HepG2 (cell line): Measurements from ENCODE around the gene HES3. TPM values are rescaled to one million over a fixed set of nuclear protein-coding genes. Genes with fewer than 3 reads are reported as not detected.

ENCODE experiments used
- CBX1 ChIP-seq: IDR thresholded peaks from one replicate; pipeline ENCODE4 v1.6.1; 2016; ENCODE audit warnings: antibody characterized with exemption, low read depth
- HOXA3 ChIP-seq: sonication (generic); formaldehyde crosslinking; IDR thresholded peaks from 2 replicates; pipeline ENCODE4 v1.5.0; 2020; ENCODE audit warnings: missing genetic modification reagents
- KAT2B ChIP-seq: fragments of 150-350 bp; IDR thresholded peaks from 2 replicates; pipeline ENCODE4 v1.6.1; 2014; ENCODE audit warnings: low read depth, low read length, borderline replicate concordance
- KDM5A ChIP-seq: fragments of 200-600 bp; sonication (generic); IDR thresholded peaks from 2 replicates; pipeline ENCODE4 v1.7.0; 2018; ENCODE audit warnings: antibody characterized with exemption, mild to moderate bottlenecking, low read length, borderline replicate concordance
- MAX ChIP-seq: IDR thresholded peaks from 2 replicates; pipeline ENCODE4 v1.6.1; 2012; ENCODE audit warnings: inconsistent platforms
- MAZ ChIP-seq, 2 experiments: sonication (generic) in 1 of 2; formaldehyde crosslinking in 1 of 2; IDR thresholded peaks; 2 replicates each; pipeline versions ENCODE4 v1.5.0 to v1.6.1; 2012 to 2020; ENCODE audit warnings: low read depth in 2 of 2, mild to moderate bottlenecking in 2 of 2, borderline replicate concordance in 1 of 2, improper control_type of control experiment in 1 of 2, low read length in 1 of 2, missing genetic modification reagents in 1 of 2, moderate library complexity in 1 of 2
- MED8 ChIP-seq: sonication (generic); formaldehyde crosslinking; IDR thresholded peaks from 2 replicates; pipeline ENCODE4 v1.8.1; 2023; ENCODE audit warnings: mild to moderate bottlenecking, missing genetic modification reagents; ENCODE audit not compliant: insufficient replicate concordance
- PAXIP1 ChIP-seq: sonication (generic); formaldehyde crosslinking; conservative IDR thresholded peaks from 2 replicates; pipeline ENCODE4 v1.4.0; 2020; ENCODE audit warnings: mild to moderate bottlenecking, missing genetic modification reagents, moderate library complexity
- PHF21A ChIP-seq: sonication (generic); formaldehyde crosslinking; IDR thresholded peaks from 2 replicates; pipeline ENCODE4 v1.5.0; 2020; ENCODE audit warnings: mild to moderate bottlenecking, missing genetic modification reagents
- THAP11 ChIP-seq: IDR thresholded peaks from 2 replicates; pipeline ENCODE4 v1.6.1; 2016; ENCODE audit warnings: missing biosample characterization, missing genetic modification reagents
- polyA plus RNA-seq, 8 experiments: library from polyadenylated mRNA; depleted of rRNA in 3 of 8; stranded (reverse) in 7 of 8; unstranded in 1 of 8; fragments of >200 nt; fragmentation: Illumina TruSeq in 4 of 8; extraction: Trizol in 4 of 8; gene quantifications; 2 replicates each; pipeline versions ENCODE4 v1.2.1 to v1.2.3, GENCODE V29; 2011 to 2016; ENCODE audit warnings: low read depth in 4 of 8, missing spikeins in 1 of 8, mixed read lengths in 1 of 8; ENCODE audit not compliant: insufficient read depth in 1 of 8
- total RNA-seq, 5 experiments: library from RNA; depleted of rRNA; stranded (reverse); fragments of >200 nt; fragmentation: Illumina TruSeq; extraction: Trizol; gene quantifications; 2 replicates each; pipeline ENCODE4 v1.2.3, GENCODE V29; 2016; ENCODE audit warnings: low read depth in 1 of 5
- TF ChIP-seq, protein P1 (sequence below): sonication (generic); formaldehyde crosslinking; conservative IDR thresholded peaks from 2 replicates; pipeline ENCODE4 v1.8.0; 2022; ENCODE audit warnings: mild to moderate bottlenecking, moderate library complexity, missing genetic modification reagents

The HES3 gene
- total and polyA plus RNA-seq, 2 of the 13 experiments (the other 11 are each of a cell fraction or from before 2014, with no cell fraction given): not detected

- TF ChIP-seq PHF21A (peak; percentile 75; the same call in 1 of the 2 replicates), PAXIP1 (CRISPR knock-in tag) (peak; percentile 57), MED8 (CRISPR knock-in tag) (peak; percentile 76), KDM5A (peak; percentile 84), HOXA3 (peak; percentile 95), MAZ (IDR thresholded peaks at IDR 0.05; ENCODE audit: borderline replicate concordance, low read depth, low read length) (no peak), MAZ (CRISPR knock-in tag; IDR thresholded peaks at IDR 0.05; ENCODE audit: low read depth) (0 out of 2 replicates have a peak, but pooled peaks have one; percentile 75), THAP11 (CRISPR knock-in tag) (peak; percentile 96), MAX (peak; percentile 96), KAT2B (no peak), CBX1 (peak; percentile 27)
- TF ChIP-seq, protein P1, sequence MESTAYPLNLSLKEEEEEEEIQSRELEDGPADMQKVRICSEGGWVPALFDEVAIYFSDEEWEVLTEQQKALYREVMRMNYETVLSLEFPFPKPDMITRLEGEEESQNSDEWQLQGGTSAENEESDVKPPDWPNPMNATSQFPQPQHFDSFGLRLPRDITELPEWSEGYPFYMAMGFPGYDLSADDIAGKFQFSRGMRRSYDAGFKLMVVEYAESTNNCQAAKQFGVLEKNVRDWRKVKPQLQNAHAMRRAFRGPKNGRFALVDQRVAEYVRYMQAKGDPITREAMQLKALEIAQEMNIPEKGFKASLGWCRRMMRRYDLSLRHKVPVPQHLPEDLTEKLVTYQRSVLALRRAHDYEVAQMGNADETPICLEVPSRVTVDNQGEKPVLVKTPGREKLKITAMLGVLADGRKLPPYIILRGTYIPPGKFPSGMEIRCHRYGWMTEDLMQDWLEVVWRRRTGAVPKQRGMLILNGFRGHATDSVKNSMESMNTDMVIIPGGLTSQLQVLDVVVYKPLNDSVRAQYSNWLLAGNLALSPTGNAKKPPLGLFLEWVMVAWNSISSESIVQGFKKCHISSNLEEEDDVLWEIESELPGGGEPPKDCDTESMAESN (CRISPR knock-in tag): peak; percentile 59; the same call in 1 of the 2 replicates
These were observed 44.4 kb upstream of the HES3 start, which contains the start of gene RPL22 (continued) for GRCh38 chr1:6199298-6200187.
